Left renal cortex interstitium (tissue), 4 donors: Measurements from ENCODE around the gene TRIM25. TPM values are rescaled to one million over a fixed set of nuclear protein-coding genes. Genes with fewer than 3 reads are reported as not detected.

ENCODE experiments used
- DNase-seq, 4 donors: peaks; one replicate each; pipeline ENCODE4 v3.0.0-alpha.2; 2013; ENCODE audit warnings: low read depth in 4 of 4, low spot score in 2 of 4, missing footprints in 1 of 4
- polyA plus RNA-seq, 4 donors: library from polyadenylated mRNA; unstranded; fragments of 120-200 nt; gene quantifications; one replicate each; pipeline ENCODE4 v1.2.1, GENCODE V29; 2013; ENCODE audit not compliant: insufficient read length in 4 of 4

TRIM25 gene
- polyA plus RNA-seq, 4 donors: 26.1 to 34.0 (median 30.1) TPM

DNA sequence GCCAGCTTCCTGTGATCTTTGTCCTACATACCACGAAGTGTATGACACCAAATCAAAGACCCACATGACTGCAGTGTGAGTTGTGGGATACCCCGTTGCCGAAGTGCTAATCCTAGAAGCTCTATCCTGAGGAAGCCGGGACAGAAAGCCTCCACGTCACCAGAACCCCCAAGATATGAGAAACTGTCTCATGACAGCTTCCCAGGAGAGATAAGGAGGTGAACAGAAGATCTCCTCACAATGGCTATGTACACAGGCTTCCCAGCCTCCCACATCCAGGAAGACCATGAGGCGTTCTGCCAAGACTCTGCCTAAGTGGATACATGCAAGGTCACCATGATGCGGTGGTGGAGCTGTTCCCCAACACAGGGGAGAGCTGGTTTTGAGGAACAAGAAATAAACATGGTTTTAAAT, 37.1 kb downstream of the TRIM25 start:
- no peak for DNase-seq

DNA sequence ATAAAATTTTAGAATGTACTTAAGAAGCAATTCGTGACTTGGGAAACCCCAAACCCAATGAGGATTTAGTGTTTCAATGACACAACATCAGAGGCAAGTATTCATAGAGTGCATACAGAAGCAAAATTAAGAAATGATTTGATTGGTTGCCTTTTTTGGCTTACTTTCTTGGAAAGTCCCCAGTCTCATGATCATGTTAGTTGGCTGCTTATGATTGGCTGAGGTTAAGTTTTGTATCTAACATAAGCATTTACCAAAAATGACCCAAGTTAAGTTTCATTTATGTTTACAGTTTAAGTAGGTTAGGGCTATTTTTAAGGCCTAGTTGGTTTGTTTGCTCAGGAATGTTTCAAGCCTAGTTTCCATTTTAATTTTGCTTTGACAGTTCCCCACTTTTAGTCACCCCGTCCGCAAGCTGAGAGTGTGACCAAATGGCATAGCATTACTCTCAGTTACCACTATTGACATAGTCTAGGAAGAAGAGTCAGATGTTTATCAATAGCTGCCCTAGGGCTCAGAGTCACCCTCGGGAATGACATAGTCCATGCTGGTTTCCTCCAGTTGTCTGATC, 43.7 kb downstream of the TRIM25 start:
- DNase-seq: no peak

DNA sequence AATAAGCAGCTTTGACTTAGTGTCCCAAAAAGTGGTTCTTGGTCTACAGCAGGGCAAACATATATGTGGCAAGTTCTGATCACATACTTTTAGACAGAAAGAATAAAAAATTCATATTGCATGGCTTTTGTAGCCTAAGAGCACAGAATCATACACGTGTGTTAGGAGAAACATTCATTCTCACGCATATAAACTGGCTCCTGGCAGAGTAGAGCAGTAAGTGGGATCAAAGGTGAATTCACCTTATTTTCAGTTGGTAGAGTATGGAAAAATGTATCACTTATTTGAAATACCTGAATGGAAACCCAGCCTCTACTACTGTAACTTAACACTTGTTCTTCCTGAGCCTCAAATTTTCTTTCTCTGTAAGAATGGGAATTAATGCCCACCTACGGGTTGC, 45.1 kb downstream of the TRIM25 start:
- no peak for DNase-seq

DNA sequence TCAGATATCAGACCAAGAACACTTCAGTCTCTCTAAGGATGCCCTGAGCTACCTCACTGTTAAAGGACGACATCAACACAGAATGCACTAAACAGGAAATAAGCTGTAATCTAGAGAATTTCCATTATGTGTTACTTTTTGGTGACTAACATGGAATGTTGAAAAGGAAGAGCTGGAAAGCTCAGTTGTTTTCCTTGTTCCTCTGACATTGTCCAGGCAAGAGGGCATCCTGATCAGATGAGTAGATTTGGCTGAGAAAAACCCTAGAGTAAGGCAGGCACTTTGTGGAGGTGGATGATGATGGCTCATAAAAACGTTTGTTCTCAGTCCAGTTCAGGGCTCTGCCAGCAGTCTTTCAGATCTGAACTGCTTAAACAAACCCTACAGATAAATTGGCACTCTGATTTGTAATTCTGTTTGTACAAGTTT, 45.9 kb downstream of the TRIM25 start:
- DNase-seq: no peak

DNA sequence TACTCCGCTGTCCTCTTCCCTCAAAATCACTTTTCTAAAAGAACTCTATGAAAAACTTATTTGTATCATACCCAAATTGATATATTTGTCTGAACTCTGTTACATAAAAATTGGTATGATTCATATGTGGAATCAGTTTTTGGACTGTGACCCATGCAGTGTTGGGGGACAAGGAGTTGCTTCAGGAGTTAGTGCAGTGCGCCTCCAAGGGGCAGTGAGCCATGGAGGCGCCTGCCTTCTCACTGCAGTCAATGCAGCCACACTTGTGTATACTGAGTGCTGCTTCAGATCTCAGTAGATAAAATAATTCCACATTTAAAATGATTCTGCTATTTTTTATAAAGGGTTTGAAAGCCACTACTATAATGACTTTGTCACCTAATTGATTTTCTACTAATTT, 47.4 kb downstream of the TRIM25 start:
- no peak for DNase-seq

DNA sequence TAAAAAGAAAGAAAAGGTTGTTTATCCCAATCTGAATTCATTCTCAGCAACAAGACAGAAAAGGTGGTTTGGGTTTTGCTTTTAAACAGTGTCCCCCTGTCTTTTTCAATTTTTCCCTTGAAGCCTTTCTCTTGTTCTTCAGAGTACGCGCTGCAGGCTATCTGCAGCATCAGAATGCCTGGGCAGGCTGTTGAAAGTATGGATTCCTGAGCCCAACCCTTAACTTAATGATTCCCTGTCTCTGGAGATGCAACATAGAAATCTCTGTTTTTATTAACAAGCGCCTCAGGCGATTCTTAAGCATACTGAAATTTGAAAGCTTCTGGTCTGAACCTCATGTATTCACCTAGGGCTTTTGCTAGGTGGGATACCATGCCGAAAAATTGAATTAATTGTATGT, 47.8 kb downstream of the TRIM25 start:
- no peak for DNase-seq

DNA sequence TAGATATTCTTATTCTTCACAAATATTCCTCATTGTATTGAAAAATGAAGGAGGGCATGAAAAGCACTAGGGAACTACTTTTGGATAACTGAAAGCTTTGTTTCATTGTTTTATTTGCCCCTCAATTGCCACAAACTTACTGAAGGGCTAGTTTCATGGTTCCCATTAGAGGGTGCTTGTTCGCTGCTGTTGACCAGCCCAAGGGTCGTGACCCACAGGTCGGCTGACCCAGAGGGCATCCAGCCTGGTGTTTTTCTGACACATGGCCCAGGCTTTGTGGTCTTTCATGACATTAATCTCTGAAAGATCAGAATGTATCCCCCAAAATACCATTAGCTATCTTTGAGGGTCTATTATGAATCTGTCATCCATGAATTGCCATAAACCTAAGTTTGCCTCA, 49.9 kb downstream of the TRIM25 start:
- DNase-seq: no peak

DNA sequence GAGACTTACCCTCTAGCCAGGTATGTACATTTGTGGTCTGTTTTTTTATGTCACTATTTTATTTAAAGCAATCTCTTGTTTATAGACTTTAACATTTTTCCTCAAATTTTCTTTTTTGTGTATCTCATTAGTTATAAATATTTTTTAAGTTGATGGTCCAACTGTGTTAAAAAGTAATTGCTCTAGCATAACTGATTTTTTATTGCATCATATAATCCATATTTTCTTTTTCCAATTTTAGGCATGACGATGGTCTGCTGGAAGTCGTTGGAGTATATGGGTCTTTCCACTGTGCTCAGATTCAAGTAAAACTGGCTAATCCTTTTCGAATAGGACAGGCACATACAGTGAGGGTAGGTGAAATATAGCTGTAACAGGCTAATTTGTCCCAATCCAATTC, 52.0 kb downstream of the TRIM25 start:
- DNase-seq: no peak

DNA sequence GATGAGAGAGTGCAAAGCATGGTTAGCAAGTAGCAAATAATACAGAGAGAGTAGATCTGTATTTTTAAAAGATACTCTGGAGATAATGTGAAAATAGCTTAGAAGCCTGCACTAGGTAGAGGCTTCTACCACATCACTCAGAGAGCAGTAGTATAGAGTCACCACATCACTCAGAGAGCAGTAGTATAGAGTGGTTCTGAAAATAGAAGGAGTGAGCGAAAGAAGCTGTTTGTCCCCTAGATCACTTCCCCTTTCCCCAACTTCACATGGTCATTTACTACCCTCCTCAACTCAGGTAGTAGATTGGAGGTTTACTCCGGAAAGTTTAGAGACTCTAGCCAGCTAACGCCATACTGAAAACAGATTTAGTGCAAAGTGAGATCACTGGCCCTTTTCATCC, 62.8 kb downstream of the TRIM25 start:
- no peak for DNase-seq

DNA sequence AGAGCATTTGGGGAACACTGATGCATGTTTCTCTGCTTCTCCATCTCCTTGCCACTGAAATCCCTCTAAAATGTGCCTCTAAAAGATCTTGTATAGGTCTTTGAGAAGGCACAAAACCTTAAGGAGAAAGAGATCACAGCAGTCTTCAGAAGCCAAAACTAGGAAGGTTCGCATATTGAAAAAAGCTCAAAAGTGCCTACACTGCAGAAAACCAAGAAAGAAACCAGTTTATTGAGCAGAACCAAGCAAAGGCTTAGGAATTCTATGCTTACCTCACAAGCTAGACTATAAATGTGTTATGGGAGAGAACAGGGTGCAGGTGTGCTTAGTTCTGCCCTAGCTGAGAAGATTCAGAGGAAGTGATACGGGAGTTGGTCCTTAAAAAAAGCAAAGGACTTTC, 63.3 kb downstream of the TRIM25 start:
- no peak for DNase-seq

DNA sequence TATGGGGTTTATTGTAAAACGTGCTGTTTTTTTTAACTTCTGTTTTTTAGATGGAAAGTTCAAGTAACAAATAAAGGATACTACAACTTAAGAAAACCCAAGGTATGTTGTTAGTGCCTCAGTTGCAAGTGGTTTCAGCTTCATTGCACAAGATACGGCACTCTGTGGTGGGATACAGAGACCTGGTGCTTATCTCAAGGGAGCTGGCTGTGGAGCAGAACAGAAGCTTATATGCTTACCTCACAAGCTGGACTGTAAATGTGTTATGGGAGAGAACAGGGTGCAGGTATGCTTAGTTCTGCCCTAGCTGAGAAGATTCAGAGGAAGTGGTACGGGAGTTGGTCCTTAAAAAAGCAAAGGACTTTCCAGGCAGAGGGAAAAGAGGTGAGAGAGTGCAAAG, 64.7 kb downstream of the TRIM25 start:
- no peak for DNase-seq

DNA sequence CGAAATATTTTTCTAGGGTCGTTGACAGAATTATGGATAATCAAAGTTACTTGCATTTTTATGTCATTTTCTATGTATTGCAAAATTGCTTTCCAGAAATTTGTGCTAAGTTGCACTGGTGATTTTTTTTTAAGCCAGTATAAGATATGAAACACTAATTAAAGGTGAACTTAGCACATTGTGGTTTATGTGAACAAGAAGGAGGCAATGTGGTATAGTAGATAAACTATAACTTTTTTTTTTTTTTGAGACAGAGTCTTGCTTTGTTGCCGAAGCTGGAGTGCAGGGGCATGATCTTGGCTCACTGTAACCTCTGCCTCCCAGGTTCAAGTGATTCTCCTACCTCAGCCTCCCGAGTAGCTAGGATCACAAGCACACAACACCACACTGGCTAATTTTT, 66.7 kb downstream of the TRIM25 start:
- no peak for DNase-seq

DNA sequence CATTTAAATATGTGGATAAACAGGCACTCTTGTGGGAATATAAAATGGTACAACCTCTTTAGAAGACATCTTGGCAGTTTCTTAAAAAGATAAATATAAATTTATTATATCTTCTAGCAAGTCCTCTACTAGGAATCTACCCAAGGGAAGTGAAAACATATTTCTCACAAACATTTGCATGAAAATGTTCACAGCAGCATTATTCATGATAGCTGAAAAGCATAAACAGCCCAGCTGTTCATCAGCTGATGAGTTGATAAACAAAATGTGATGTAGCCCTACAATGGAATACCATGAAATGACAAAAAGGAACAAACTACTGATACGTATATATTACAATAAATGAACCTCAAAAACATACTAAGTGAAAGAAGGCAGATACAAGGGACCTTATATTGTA, 67.9 kb downstream of the TRIM25 start:
- DNase-seq: no peak

DNA sequence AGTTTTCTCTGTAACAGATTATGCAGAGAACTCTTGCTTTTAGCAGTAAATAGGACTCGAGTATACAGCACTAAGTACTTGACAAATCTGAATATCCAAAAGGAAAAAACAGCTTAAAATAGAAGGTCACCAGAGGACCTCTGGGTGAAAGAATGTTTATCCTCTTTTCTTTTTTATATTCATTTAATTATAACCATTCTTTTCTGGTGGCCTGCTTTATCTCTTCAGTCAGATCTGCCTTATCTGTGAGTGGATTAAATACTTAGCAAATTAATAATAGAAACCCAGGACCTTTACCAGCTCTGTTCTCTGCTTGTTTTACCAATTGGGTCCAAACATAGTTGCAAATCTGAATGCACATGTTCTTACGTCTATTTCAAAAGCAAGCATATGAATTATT, 71.3 kb downstream of the TRIM25 start:
- DNase-seq: no peak

DNA sequence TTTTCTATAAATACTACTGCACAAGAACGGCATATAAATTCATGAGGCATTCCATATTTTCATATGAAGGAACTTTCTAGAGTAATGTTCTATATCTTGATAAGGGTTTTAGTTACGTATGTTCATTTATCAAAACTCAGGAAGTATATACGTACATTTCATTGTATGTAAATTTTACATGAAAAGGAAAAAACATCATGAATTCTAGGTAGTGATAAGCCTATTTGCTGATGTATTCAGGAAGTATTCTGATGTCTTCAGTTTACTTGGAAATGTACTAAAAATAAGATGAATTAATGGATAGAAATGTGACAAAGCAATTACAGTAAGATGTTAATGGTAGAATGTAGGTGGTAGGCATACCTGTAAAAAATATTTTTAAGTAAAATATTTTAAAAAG, 75.2 kb downstream of the TRIM25 start:
- no peak for DNase-seq

Other genes with a start within 250 kb of the TRIM25 start
- gene C17orf67, start 80.1 kb downstream of the TRIM25 start, polyA plus RNA-seq: 1 to 10 TPM in 3 of 4 donors, under 1 TPM in 1; 0.65 to 1.8 (median 1.5) TPM
- 1 to 10 TPM; 2.9 to 7.0 (median 4.5) TPM for gene DGKE, start 79.9 kb downstream of the TRIM25 start, polyA plus RNA-seq
- gene COIL, start 47.0 kb upstream of the TRIM25 start, polyA plus RNA-seq: 10 to 100 TPM; 28.1 to 34.4 (median 31.2) TPM
- gene SCPEP1, start 64.1 kb upstream of the TRIM25 start, polyA plus RNA-seq: 100 to 1,000 TPM in 1 of 4 donors, 10 to 100 TPM in 3; 86.7 to 122 (median 97.9) TPM
- gene AKAP1, start 171.2 kb upstream of the TRIM25 start, polyA plus RNA-seq: 10 to 100 TPM; 32.5 to 39.4 (median 33.7) TPM